NT2/D1 (cell line): ENCODE results near the gene KRT4.

Experiments
- YY1 ChIP-seq: IDR thresholded peaks from 2 replicates; pipeline ENCODE4 v1.6.1; 2011; ENCODE audit not compliant: insufficient read length, insufficient read depth
- ZNF274 ChIP-seq: IDR thresholded peaks from 2 replicates; pipeline ENCODE4 v1.6.1; 2011; ENCODE audit warnings: mild to moderate bottlenecking, low read depth, low read length

DNA sequence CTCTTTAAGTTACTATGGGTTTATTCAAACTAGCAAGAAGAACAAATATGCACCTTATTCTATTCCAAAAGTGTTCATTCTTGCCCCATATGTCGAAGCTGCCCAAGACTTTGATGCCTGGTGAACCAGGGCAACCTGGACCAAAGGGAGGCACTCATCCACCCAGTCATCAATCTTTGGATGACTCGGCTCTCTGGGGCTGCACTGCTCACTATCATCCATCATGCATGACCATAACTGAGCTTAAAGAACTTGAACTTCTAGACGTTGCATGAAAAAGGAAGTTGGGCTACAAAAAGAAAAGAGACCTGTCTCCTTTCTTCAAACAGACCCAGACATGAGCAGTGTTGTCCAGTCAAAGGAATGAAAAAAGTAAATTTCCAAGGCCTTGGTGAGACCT, 1.2 kb downstream of the KRT4 start:
- TF ChIP-seq ZNF274 (no peak), YY1 (no peak)
